Measurements from ENCODE around the gene PARVB. TPM values are rescaled to one million over a fixed set of nuclear protein-coding genes. Genes with fewer than 3 reads are reported as not detected.

The PARVB gene
- total and polyA plus RNA-seq, 9 of the 15 experiments (the other 6 are each of a cell fraction or from before 2014, with no cell fraction given), result 1.1 to 59.2 (median 29.2) TPM

DNA sequence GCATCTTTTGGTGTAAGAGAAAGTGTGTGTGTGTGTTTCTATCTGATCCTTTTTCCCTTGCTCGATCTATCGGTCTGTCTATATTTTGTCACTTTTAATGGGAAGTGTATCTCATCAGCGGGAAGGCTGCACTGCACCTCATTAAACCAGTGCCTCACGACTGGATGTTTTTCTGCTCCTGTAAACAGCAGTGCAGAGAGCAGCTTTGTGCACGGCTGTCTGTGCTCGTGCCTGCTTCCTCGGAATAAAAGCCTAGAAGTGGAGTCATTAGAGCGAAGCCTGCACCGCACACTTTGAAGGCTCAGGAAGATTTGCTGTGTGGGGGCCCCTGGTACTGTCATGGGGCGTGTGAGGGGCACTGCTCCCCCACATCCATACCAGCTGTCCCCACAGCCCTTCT, 129.6 kb downstream of the PARVB start (continued):
- TF ChIP-seq CCNT2 (IDR thresholded peaks at IDR 0.05; ENCODE audit: borderline replicate concordance, extremely low read depth, insufficient read length, low read depth, low read length) (no peak), MED1 (CRISPR knock-in tag; IDR thresholded peaks at IDR 0.05; ENCODE audit: borderline replicate concordance) (no peak), SNRNP70 (optimal IDR thresholded peaks at IDR 0.05; ENCODE audit: low read depth, low read length) (no peak), PRMT5 (CRISPR knock-in tag; IDR thresholded peaks at IDR 0.05) (no peak), POU5F1 (IDR thresholded peaks at IDR 0.05; ENCODE audit: borderline replicate concordance, low read depth, low read length, partially characterized antibody) (no peak), NFE2 (IDR thresholded peaks at IDR 0.05; ENCODE audit: low read depth) (no peak), CSDE1 (IDR thresholded peaks at IDR 0.05) (no peak), E2F3 (CRISPR knock-in tag; IDR thresholded peaks at IDR 0.05) (no peak), KLF13 (tag; IDR thresholded peaks at IDR 0.05; ENCODE audit: borderline replicate concordance, low read depth) (no peak)
- TF ChIP-seq, protein P1, sequence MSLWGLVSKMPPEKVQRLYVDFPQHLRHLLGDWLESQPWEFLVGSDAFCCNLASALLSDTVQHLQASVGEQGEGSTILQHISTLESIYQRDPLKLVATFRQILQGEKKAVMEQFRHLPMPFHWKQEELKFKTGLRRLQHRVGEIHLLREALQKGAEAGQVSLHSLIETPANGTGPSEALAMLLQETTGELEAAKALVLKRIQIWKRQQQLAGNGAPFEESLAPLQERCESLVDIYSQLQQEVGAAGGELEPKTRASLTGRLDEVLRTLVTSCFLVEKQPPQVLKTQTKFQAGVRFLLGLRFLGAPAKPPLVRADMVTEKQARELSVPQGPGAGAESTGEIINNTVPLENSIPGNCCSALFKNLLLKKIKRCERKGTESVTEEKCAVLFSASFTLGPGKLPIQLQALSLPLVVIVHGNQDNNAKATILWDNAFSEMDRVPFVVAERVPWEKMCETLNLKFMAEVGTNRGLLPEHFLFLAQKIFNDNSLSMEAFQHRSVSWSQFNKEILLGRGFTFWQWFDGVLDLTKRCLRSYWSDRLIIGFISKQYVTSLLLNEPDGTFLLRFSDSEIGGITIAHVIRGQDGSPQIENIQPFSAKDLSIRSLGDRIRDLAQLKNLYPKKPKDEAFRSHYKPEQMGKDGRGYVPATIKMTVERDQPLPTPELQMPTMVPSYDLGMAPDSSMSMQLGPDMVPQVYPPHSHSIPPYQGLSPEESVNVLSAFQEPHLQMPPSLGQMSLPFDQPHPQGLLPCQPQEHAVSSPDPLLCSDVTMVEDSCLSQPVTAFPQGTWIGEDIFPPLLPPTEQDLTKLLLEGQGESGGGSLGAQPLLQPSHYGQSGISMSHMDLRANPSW (CRISPR knock-in tag; IDR thresholded peaks at IDR 0.05), result no peak
- TF ChIP-seq, protein P2, sequence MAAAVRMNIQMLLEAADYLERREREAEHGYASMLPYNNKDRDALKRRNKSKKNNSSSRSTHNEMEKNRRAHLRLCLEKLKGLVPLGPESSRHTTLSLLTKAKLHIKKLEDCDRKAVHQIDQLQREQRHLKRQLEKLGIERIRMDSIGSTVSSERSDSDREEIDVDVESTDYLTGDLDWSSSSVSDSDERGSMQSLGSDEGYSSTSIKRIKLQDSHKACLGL (CRISPR knock-in tag; IDR thresholded peaks at IDR 0.05; ENCODE audit: borderline replicate concordance, poor library complexity, severe bottlenecking), result no peak
- TF ChIP-seq, protein P3, sequence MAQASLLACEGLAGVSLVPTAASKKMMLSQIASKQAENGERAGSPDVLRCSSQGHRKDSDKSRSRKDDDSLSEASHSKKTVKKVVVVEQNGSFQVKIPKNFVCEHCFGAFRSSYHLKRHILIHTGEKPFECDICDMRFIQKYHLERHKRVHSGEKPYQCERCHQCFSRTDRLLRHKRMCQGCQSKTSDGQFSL (CRISPR knock-in tag; IDR thresholded peaks at IDR 0.05), result no peak
- TF ChIP-seq, protein P3 (tag; IDR thresholded peaks at IDR 0.05), result no peak
- TF ChIP-seq, protein P4, sequence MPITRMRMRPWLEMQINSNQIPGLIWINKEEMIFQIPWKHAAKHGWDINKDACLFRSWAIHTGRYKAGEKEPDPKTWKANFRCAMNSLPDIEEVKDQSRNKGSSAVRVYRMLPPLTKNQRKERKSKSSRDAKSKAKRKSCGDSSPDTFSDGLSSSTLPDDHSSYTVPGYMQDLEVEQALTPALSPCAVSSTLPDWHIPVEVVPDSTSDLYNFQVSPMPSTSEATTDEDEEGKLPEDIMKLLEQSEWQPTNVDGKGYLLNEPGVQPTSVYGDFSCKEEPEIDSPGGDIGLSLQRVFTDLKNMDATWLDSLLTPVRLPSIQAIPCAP (CRISPR knock-in tag; IDR thresholded peaks at IDR 0.05; ENCODE audit: borderline replicate concordance), result no peak
